HG02642 (cell line): Measurements from ENCODE around the gene TCEA3.
"Not testable (repeated sequence)": the region's sequence is repeated elsewhere in the genome, so short reads cannot be mapped to it uniquely, and the experiment has no call there.

ENCODE experiments used
- ATAC-seq: cut with Tn5 transposase; IDR thresholded peaks from one replicate; pipeline ENCODE4 v1.9.1; 2021; ENCODE audit warnings: mild to moderate bottlenecking; ENCODE audit not compliant: unreplicated experiment, poor library complexity

TCEA3 gene

DNA sequence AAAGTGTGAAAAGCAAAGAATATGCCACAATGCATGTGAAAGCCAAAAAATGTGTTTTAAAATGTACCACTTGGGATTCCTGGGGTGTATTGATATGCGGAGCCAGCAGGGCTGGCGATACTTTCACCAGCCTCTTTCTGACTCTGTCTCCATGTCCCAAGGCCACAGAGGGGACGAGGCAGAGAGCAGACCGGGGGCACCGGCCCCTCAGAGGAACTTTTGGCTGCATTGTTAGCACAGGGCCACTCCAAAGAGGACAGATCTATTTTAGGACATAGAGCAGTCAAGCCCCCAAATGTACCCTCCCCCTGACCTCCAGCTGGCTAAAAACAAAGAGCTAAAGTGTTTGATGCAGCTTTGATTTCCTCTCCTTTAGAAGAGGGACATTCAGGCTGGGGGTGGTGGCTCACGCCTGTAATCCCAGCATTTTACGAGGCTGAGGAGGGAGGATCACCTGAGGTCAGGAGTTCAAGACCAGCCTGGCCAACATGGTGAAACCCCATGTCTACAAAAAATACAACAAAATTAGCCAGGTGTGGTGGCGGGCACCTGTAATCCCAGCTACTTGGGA lies 29.3 kb downstream of the TCEA3 start:
- ATAC-seq, result no peak

- ATAC-seq, result no peak
These were observed 29.9 kb downstream of the TCEA3 start for GRCh38 chr1:23394684-23395083.

GRCh38 chr1:23394181-23394580 lies 30.4 kb downstream of the TCEA3 start:
- ATAC-seq, result no peak

DNA sequence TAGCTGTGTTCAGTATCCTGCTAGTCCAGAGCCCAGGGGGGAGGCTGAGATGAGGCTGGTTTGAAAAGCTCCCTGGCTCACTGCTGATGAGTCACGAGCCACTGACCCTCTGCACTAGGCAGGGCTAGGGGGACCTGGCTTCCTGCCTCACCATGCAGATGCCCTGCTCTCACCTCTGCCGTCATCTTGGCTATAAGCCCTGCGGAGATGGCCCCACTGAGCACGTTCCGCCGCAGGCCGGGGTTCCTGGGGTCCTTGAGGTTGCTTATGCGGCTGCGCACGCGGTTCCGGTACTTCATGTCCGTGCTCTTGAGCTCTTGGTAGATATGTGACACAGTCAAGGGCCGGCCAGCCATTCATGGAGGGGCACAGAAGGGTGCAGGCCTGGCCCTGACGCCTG lies 30.8 kb downstream of the TCEA3 start:
- ATAC-seq, result no peak

DNA sequence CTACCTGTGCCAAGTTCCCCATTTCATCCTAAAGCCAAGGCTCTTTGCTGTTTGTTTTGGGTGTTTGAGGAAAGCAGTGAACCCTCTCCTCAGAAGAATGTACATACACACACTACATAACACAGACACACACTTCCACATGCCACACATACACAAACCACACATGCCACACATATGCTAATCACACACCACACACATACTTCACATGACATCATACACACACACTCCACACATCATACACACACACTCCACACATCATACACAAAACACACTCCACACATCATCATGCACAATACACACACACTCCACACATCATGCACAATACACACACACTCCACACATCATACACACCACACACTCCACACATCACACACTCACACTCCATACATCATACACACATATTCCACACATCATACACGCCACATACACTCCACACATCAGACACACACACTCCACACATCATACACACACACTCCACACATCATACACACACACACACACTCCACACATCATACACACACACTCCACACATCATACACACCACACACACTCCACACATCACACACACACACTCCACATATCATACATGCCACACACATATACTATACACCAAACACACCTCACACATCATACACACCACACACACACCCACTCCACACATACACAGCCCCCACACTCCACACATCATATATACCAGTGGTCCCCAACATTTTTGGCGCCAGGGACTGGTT lies 32.3 kb downstream of the TCEA3 start:
- ATAC-seq, result no peak

DNA sequence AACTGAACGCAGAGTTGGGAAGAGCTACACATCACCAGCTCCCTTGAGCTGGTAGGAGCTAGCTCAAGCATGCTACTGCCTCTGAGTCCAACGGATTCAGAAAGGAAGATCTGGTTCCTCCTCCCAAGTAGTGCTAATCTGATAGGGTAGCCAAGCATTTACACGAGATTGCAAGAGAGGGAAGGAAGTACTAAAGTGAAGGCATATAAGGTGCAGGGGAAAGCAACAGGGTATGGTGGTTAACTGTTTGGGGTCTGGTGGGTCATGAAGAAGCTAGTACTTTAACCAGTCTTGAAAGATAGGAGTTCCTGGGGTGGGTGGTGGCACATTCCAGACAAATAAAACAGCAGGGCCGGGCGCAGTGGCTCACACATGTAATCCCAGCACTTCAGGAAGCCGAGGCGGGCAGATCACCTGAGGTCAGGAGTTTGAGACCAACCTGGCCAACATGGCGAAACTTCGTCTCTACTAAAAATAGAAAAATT lies 34.7 kb downstream of the TCEA3 start:
- ATAC-seq, result no peak

- no peak for ATAC-seq
These were observed 37.1 kb downstream of the TCEA3 start for GRCh38 chr1:23387494-23387893.

DNA sequence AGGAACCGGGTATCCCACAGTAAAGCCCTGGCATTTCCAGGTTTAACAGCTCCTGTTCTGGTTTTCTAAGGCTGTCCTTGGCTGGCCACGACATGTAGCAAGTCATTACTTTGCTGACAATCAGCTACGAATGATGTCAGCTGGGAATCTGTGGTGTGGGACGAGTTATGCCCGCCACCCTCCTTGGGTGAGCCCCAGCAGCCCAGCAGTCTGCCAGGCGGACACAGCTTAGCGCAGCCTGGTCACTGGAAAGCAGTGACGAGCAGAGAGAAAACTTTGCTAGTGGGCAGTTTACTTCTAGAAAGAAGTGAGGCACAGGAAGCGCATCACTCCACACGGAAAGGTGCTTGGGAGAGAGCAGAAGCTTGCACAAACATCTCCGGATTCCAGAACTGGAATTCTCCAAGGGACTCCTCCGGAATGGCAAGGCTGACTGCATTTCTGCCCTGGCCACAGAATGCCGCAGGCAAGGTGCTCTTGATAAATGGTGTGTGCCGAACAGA lies 39.4 kb downstream of the TCEA3 start:
- ATAC-seq, result no peak

GRCh38 chr1:23384312-23385058 lies 40.1 kb downstream of the TCEA3 start:
- ATAC-seq, result no peak

DNA sequence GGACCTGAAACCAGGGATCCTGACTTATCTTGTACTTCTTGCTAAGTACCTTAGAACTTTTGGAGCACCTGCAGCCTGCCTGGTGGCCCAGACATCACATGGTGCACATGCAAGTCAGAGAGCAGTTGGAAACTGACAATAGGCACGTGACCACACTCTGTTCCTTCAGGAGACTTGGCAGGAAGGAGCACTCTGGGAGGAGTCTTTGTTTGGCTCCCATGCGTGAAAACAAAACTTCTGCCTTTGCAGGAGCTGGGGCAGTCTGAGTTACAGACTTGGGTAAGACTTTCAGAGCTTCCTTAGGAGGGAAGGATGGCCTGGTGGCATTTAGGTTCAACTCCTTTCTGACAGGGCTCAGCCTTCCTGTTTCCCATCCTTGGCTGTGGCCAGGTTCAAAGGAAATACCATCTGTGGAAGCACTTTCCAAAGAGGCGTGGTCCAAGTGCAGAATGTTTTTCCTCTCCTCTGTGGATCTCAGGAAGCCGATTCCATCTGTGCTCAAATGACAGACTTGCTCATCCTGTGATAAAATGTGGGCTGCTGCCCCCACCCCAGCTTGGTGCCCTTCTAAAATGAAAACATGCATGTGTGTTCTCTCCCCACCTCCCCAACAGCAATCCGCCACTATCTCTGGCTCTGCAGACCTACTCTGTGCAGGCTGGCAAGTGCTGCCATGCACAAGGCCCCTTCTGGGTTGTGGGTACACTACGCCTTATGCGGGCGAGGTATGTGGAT lies 40.8 kb downstream of the TCEA3 start:
- no peak for ATAC-seq

DNA sequence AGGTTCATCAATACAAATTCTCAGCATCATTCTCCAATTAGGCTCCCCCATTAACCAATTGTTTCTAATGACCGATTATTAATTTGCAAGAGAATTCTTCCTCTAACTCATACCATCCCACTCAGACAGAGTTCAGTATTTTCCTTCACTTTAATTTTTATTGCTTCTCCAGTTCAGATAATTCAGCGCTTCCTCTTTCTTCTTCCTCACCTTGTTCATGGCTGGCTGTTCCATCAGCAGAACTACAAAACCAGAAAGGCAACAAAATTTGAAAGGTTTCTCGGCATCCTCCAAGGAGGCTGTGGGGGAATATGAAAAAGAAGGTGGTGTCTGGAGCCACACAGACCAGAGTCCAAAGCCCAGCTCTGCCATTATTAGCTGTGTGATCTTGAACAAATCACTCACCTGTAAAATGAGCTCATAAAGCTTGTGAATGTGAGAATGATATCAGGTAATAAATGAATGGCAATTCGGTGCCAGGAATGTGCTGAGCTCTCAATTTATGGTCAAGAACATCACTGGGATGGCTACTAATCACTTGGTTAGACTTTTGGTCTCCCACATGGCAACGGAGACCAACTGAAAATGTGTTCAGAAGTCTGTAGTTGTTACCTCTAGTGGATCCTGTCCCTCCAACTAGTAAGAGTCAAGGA lies 43.2 kb downstream of the TCEA3 start:
- ATAC-seq, result no peak

- ATAC-seq, result no peak
These were observed 43.8 kb downstream of the TCEA3 start for GRCh38 chr1:23380719-23381118.

DNA sequence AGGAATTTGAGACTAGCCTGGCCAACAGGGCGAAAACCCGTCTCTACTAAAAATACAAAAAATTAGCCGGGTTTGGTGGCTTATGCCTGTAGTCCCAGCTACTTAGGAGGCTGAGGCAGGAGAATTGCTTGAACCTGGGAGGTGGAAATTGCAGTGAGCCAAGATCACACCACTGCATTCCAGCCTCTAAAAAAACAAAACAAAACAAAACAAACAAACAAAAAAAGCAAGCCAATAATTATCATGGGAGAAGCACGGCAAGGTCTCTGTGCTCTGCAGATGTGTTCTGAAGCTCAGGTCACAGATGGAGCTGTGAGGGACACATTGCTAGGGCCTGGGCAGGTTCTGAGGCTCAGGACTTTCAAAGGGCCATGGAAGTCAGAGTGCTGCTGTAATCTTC lies 44.3 kb downstream of the TCEA3 start:
- ATAC-seq, result not testable (repeated sequence)

DNA sequence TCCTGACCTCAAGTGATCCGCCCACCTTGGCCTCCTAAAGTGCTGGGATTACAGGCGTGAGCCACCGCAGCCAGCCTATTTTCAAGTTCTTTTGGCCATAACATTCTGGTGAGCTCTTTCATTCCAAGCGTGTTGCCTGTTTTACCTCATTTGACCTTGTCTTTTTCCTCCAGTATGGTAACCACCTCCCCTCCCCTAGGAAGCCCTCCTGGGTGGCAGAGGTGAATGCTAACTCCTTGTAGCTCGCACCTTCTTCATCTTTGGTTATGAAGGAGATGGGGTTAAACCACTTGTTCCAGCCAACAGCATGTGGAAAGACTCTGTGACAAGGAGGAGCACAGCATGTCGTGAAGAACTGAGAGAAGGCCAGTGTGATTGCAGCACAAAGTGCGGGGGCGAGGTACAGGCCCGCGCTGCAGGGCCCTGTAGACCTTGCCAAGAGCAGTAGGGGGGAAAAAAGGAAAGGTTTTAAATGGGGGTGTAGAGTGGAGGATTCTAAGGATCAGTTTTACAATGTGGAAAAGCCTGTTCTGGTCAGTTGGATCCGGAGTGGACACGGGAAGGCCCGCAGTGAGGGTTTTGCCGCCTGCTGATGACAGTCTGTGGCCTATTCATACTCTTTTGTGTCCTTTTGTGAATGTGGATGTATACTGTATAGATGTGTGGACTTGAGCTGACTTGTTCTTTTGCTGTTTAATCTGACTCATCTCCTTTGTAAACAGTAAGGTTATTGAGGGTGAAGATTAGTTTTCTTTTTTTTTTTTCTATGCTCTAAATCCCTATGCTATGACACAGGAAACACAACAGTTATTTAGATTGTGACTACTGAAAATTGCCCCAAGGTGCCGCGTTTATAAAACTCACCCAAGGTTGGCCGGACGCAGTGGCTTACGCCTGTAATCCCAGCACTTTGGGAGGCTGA lies 47.4 kb downstream of the TCEA3 start:
- no peak for ATAC-seq

DNA sequence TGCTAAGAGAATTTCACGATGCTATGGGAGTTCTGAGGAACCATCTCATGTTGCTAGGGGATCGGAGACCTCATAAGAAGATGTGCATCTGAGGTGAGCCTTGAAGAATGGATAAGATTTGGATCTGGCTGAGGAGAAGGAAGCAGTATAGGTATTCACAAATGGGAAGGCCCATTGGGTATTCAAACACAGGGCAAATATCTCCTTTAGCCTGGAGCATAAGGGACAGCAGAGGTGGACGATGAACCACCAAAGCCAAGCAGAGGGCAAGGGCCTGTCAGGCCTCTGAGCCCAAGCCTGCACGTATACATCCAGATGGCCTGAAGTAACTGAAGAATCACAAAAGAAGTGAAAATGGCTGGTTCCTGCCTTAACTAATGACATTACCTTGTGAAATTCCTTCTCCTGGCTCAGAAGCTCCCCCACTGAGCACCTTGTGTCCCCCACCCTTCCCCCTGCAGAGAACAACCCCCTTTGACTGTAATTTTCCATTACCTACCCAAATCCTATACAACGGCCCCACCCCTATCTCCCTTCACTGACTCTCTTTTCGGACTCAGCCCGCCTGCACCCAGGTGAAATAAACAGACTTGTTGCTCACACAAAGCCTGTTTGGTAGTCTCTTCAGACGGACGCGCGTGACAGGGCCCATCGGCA lies 50.3 kb downstream of the TCEA3 start:
- not testable (repeated sequence) for ATAC-seq

DNA sequence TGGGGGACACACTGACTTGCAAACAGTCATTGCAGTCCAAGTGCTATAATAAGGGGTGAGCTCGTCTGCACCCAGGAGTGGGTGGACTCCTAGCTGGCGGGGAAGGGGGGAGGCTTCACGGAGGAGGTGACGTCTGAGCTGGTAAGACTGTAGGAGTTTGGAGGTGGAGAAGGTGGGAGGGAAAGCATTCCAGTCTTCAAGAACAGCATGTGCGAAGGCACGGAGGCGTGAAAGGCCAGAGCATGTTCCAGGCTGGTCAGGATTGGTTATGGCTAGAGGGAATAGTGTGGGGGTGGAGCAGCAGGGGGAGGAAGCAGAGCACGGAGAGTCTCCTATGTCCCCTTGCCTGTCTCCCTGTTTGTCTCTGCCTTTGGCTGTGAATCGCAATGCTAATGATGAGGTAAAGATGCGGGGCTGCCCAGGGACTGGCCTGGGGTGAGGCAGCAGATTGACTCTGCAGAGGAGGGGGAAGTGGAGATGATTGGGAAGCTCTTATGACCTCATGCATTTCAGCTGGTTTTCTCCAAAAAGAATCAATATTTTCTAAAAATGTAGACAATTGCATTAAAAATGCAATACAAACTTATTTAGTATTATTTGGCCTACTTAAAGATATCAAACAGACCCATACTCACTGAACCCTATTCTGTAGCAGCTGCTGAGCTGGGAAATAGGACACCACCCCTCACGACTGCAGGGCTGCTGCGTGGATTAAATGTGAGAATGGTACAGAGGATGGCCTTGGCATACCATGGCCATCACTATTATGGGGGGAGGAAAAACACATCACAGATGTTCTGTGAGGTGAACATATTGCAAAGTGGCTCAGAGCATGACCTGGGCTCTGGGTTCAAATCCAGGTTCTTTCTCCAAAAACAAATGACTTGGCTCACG lies 52.3 kb downstream of the TCEA3 start:
- no peak for ATAC-seq

DNA sequence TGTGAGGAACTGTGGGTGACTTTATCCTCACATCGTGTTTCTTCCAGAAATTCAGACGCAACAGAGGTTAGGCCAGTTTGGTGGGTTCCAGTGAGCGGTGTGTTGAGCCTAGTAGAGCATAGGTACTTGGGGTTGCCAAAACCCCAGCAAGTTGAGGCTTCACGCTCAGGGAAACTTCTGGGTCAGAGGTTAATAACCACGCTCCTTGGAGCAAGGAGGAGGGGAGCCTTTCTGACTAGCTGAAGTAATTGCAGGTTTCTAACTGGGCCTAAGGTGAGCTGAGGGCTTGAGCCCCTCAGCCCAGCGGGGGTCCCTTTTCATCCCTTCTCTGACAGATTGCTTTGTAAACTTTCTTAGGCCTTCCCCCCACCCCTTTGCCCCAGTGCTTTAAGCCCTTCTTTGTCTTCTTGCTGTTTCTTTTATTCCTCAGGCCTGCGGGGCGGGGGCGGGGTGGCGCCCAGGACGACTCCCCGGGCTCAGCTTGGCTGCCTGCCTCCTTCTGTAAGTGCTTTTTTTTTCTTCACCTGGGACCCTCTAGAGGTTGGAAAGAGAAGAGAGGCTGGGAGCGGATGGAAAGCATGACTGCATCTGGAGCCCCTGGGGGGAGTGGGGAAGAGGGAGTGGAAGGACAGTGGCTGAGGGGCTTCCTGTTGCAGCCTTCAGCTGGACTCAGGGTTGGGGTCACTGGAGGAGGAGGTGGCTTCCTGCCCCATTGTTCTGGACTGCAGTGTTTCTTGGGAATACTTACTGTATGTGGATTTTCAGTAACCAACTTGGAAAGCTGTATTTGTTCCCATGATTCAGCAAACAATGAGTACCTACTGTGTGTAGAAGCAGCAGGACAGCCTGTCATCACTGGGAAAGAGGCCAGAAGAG lies 53.6 kb downstream of the TCEA3 start:
- ATAC-seq, result no peak
